HUES48 (cell line): Measurements from ENCODE around the gene TEDC1.
A peak's percentile ranks its signal among the peaks of the same experiment; 100 is the strongest.

Experiments
- H3K27ac ChIP-seq: one replicate; pipeline ENCODE4 v1.7.0; 2013; ENCODE audit warnings: low read depth, low read length, inconsistent platforms
- H3K27me3 ChIP-seq: 2 replicates; pipeline ENCODE4 v1.6.1; 2013; ENCODE audit warnings: mild to moderate bottlenecking, low read length; ENCODE audit not compliant: control insufficient read depth, insufficient read depth
- H3K36me3 ChIP-seq: 2 replicates; pipeline ENCODE4 v1.6.1; 2013; ENCODE audit warnings: low read length; ENCODE audit not compliant: control insufficient read depth, insufficient read depth
- H3K4me1 ChIP-seq: 2 replicates; pipeline ENCODE4 v1.6.1; 2013; ENCODE audit warnings: mild to moderate bottlenecking, low read length; ENCODE audit not compliant: control insufficient read depth, insufficient read depth
- H3K4me3 ChIP-seq: 2 replicates; pipeline ENCODE4 v1.5.1; 2013; ENCODE audit warnings: mild to moderate bottlenecking, low read depth, low read length
- H3K9ac ChIP-seq: 2 replicates; pipeline ENCODE4 v1.6.1; 2013; ENCODE audit warnings: mild to moderate bottlenecking, low read depth, low read length, moderate library complexity
- H3K9me3 ChIP-seq: 2 replicates; pipeline ENCODE4 v1.6.1; 2013; ENCODE audit warnings: low read length; ENCODE audit not compliant: control insufficient read depth, insufficient read depth

The TEDC1 gene

GRCh38 chr14:105525326-105525725, 34.3 kb downstream of the TEDC1 start:
- Histone ChIP-seq H3K27me3 (peaks cover 30% of the 10 kb centered on the region), H3K9ac (no peak overlapping the region)

GRCh38 chr14:105525861-105526775, 35.1 kb downstream of the TEDC1 start, which contains the start of gene TMEM121:
TMEM121 (plus strand) TSS chr14:105526583; CDS start chr14:105528835, 2,252 bp downstream.
- H3K4me3 ChIP-seq: peak within 1 kb of the TSS; percentile 21; the same call in 1 of the 2 replicates
- H3K4me1 ChIP-seq: no peaks in the 10 kb centered on the region
- no peak within 1 kb of the TSS for H3K9ac ChIP-seq
- H3K9me3 ChIP-seq: peaks cover 27% of the 10 kb centered on the region
- H3K27me3 ChIP-seq: peaks cover 30% of the 10 kb centered on the region
- no peaks in the 10 kb centered on the region for H3K36me3 ChIP-seq
- no peak within 1 kb of the TSS for H3K27ac ChIP-seq

More at GRCh38 chr14:105525326-105525725, 34.3 kb downstream of the TEDC1 start:
- H3K9me3 ChIP-seq: peaks cover 24% of the 10 kb centered on the region
- H3K36me3 ChIP-seq: no peaks in the 10 kb centered on the region
- H3K4me3 ChIP-seq: no peak overlapping the region
- H3K4me1 ChIP-seq: no peaks in the 10 kb centered on the region
- H3K27ac ChIP-seq: no peak overlapping the region

DNA sequence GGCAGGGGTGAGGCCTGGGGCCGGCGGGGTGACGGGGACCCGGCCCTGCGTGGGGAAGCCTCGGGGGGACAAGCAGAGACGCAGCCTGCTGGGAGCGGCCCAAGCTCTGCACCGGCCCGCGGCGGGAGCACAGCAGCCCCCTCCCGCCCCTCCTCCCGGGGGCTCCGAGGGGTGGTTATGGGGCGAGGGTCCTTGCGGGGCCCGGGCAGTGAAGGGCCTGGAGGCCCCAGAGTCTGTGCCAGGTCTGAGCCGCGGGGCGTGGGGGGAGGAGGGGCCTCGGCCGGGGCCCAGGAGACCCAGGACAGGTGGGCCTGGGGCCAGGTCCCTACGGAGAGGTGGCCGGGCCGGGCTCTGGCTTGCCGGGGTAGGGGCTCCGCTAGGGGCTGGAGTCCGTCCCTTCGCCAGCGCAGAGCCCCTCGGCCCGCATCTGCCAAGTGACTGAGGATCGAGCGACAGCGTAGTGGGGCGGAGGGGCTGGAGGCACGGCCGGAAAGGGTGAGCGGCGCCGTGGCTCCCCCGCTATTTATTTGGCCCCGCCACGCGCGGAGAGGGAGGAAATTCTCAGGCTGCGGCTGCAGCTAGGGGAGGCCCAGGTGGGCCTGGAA, 35.8 kb downstream of the TEDC1 start:
- H3K9ac ChIP-seq: no peak overlapping the region
- H3K4me3 ChIP-seq: no peak overlapping the region; the same call in 1 of the 2 replicates
- peaks cover 30% of the 10 kb centered on the region for H3K27me3 ChIP-seq

DNA sequence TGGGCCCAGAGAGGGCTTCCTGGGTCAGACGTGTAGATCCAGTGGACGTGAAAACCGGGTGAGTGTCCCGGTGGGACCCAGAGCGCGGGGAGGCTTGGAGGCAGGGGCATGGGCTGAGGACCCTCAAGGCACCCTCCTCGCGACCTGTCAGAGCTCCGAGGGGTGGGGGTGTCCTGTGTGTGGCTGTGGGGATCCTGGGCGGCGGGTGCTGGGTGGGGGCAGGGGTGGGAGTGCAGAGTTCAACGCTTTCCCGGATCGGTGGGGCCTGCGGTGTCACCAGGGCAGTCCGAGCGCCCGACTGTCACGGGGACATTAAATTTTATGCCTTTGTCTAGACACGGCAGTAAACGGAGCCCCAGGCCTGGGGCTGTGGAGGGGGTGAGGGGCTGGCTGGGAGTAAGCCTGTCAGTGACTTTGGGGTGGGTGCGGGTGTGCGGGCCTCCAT, 36.4 kb downstream of the TEDC1 start:
- Histone ChIP-seq H3K27me3 (peaks cover 30% of the 10 kb centered on the region), H3K27ac (no peak overlapping the region)

More for the DNA sequence above, 35.8 kb downstream of the TEDC1 start:
- peaks cover 32% of the 10 kb centered on the region for H3K9me3 ChIP-seq
- no peak overlapping the region for H3K27ac ChIP-seq
- H3K4me1 ChIP-seq: no peaks in the 10 kb centered on the region
- H3K36me3 ChIP-seq: no peaks in the 10 kb centered on the region

DNA sequence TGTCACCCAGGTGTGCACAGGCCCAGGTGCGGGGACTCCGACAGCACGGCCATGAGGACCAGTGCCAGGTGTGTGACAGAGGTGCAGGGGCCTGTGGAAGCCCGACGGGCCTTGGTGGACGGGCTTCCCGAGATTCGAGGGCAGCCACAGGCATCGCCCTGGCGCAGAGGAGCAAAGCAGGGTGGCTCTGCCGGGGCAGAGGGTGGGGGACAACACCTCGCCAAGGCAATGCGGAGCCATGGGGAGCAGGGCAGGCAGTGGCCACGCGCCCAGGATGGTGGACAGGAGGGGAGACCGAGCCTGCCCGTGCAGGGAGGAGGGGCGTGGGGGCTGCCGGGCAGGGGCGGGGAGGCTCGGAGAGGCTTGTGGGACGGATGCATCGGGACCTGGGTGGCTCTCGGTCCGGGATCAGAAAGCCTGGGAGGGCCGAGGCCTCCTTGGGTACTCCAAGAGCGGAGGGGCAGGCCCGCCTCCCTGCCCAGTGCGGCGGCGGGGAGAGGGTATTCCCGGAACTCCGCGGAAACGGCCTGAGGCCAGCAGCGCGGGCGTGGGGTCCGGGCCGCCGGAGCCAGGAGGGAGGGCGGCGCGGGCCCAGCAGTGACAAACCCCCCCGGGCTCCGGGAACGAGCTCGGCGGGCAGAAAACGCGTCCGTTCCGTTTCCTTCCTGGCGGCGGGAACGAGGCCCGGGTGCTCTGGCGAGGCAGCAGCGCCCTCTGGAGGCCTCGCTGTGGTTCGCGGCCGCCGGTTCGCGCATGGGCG, 37.0 kb downstream of the TEDC1 start:
- no peaks in the 10 kb centered on the region for H3K36me3 ChIP-seq
- H3K4me3 ChIP-seq: peak overlapping the region; percentile 47; the same call in 1 of the 2 replicates
- no peak overlapping the region for H3K27ac ChIP-seq
- no peaks in the 10 kb centered on the region for H3K4me1 ChIP-seq
- H3K27me3 ChIP-seq: peaks cover 30% of the 10 kb centered on the region
- peaks cover 44% of the 10 kb centered on the region for H3K9me3 ChIP-seq
- no peak overlapping the region for H3K9ac ChIP-seq

More for the DNA sequence above, 36.4 kb downstream of the TEDC1 start:
- Histone ChIP-seq H3K36me3 (no peaks in the 10 kb centered on the region), H3K9me3 (peaks cover 38% of the 10 kb centered on the region), H3K4me3 (no peak overlapping the region), H3K4me1 (no peaks in the 10 kb centered on the region), H3K9ac (no peak overlapping the region)

DNA sequence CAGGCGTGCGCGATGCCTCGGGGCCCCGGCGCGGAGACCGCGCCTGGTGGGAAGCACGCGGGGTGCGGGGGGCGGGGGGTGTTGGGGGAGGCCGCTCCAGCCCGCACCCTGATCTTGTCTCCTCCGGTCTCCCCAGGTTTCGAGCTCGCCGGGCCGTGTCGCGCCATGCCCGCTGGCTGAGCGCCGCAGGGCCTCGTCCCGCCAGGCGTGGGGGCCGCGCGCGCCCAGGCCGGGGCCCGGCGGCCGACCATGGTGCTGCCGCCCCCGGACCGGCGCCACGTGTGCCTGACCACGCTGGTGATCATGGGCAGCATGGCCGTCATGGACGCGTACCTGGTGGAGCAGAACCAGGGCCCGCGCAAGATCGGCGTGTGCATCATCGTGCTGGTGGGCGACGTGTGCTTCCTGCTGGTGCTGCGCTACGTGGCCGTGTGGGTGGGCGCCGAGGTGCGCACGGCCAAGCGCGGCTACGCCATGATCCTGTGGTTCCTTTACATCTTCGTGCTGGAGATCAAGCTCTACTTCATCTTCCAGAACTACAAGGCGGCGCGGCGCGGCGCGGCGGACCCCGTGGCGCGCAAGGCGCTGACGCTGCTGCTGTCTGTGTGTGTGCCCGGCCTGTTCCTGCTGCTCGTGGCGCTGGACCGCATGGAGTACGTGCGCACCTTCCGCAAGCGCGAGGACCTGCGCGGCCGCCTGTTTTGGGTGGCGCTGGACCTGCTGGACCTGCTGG, 37.7 kb downstream of the TEDC1 start:
- Histone ChIP-seq H3K9me3 (peaks cover 48% of the 10 kb centered on the region), H3K4me3 (no peak overlapping the region), H3K9ac (no peak overlapping the region), H3K27ac (no peak overlapping the region), H3K36me3 (no peaks in the 10 kb centered on the region), H3K27me3 (peaks cover 30% of the 10 kb centered on the region), H3K4me1 (no peaks in the 10 kb centered on the region)

- no peak overlapping the region for H3K9ac ChIP-seq
- H3K9me3 ChIP-seq: peaks cover 46% of the 10 kb centered on the region
- H3K27me3 ChIP-seq: peaks cover 30% of the 10 kb centered on the region
- no peak overlapping the region for H3K27ac ChIP-seq
- no peaks in the 10 kb centered on the region for H3K4me1 ChIP-seq
- H3K36me3 ChIP-seq: no peaks in the 10 kb centered on the region
- H3K4me3 ChIP-seq: no peak overlapping the region
These were observed 38.2 kb downstream of the TEDC1 start for GRCh38 chr14:105529319-105529568.

DNA sequence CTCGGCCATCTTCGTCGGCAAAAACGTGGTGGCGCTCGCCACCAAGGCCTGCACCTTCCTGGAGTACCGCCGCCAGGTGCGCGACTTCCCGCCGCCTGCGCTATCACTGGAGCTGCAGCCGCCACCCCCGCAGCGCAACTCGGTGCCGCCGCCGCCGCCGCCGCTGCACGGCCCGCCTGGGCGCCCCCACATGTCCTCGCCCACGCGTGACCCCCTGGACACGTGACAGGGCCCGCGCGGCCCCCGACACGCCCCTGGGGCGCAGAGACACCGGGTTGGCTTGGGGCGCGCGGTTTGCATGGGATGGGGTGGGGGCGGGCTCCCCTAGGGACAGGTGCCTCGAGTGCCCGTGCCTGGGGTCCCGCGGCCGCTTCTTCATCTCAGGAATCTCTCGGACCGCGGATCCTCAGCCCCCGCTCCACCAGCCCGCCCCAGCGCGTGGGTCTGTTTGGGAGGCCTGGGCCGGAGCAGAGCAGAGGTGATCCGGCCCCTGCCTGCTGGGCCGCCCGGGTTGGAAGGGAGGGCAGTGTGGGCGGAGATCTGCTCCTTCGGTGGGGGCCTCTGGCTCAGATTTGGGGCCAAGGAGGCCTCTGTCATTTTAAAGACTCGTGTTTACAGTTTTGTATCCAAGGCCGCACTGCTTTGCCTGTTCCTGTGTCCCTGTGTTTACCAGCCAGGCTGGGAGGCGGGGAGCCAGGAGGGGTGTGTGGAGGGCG, 38.7 kb downstream of the TEDC1 start:
- Histone ChIP-seq H3K4me1 (no peaks in the 10 kb centered on the region), H3K4me3 (no peak overlapping the region), H3K27ac (no peak overlapping the region), H3K27me3 (peaks cover 30% of the 10 kb centered on the region), H3K9me3 (peaks cover 41% of the 10 kb centered on the region), H3K9ac (no peak overlapping the region), H3K36me3 (no peaks in the 10 kb centered on the region)

DNA sequence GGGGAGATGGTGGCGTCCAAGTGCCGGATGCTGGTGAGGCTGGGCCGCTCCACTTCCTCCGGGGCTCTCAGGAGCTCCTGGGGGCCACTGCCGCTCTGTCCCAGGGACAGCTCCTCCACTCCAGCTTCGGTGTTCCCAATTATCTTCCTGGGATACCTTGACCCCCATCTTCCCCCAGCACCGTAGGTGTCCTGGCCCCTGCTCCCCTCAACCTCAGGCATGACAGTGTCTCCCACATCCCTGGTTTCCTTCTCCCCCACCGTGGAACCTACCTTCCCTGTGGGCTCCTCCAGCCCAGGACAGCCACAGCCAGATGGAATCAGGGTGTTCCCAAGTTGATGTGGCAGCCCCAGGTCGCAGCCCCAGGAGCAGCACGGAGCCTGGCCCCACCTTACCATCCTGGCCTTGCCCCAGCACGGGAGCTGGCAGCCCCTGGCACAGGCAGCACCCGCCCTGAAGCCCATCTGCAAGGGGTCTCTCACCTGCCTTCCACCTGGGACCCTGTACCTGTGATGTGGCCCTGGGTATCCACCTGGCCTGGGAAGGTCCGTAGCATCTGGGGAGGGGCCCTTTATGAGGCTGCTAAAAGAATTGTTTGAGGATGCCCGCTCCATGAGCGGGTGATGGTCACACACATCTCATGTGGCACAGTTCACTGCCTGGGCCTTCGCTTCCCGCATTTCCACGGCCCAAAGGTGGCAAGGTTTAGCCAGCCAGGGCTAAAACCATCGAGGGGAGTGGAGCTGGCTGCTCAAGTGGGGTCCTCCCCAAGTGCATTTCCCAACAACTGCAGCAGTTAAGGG, 39.4 kb downstream of the TEDC1 start:
- no peak overlapping the region for H3K9ac ChIP-seq
- peaks cover 40% of the 10 kb centered on the region for H3K9me3 ChIP-seq
- H3K4me1 ChIP-seq: no peaks in the 10 kb centered on the region
- no peaks in the 10 kb centered on the region for H3K36me3 ChIP-seq
- H3K27ac ChIP-seq: no peak overlapping the region
- no peak overlapping the region for H3K4me3 ChIP-seq
- peaks cover 28% of the 10 kb centered on the region for H3K27me3 ChIP-seq
